GM20431 (cell line): Measurements from ENCODE around the gene ZNF782.
"Not testable (repeated sequence)": the region's sequence is repeated elsewhere in the genome, so short reads cannot be mapped to it uniquely, and the experiment has no call there.

Source experiments
- in situ Hi-C: fragments of 300-500 bp; cut with MseI, MboI; formaldehyde crosslinking; loops from one replicate; pipeline ENCODE4 v1.15.0; 2020; ENCODE audit warnings: low sequenced_read_pairs; ENCODE audit not compliant: unreplicated experiment

Gene ZNF782

DNA sequence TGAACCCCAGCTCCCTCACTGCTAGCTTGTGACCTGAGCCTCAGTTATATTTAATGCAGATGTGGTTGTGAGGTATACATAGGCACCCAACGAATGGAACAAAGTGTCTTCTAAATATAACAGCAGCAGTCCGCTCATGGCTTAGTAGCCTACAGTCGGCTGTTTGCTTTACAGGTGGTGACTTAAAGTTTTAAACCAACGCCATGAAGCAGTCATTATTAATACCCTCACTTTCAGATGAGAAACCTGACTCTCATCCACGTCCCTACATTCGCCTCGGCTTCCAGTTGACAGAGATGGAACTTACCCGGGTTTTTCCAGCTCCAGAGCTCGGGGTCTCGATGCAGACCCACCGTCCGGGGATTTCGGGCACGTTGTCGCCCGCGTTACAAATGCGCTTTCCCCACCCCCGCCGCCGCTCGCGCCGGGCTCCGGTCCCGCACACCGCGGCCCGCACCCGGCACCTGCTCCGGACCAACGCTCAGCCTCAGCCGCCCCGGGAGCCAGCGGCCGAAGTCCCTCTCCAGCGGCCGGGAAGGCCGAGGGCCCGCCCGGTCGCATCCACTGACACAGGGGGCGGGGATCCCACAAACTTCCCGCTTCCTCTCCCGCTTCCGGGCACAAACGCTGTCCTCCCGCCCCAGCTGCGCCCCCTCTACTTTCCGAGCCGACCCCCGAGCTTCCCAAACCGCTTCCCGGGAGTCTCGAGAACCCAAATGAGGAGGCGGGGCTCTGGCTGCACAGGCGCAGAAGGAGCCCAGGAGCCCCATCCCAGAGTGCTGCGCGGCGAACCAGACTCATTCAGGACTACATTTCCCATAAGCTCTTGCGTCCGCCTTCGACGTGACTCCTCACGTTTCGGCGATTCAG lies at the start of gene ZNF782:
Gene ZNF782, minus strand, starts transcription at position 734 of the 870 bp plus-strand sequence. CDS start 2,553 bp downstream, outside the sequence.
- in situ Hi-C loops = loop anchor here (10.0 to 25.0 kb wide), 3 partner anchors 258 to 758 kb away; no protein-coding TSS in a partner anchor

DNA sequence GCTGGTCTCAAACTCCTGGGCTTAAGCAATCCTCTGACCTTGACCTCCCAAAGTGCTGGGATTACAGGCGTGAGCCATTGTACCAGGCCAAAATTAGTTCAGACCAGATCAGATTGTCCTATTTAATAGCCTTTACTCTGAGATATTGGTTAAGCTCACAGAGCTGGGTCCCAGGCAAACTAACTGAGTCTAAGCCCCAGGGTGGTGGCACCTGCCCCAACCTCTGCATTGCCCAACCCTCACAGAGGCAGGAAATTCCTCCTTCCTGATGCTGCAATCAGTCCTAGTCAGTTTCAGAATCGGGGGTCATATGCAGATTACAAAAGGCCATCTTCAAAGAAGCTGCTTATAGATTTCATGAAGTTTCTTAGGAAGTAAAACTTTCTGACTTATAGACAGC lies 45.7 kb upstream of the ZNF782 start:
- in situ Hi-C loops = not testable (repeated sequence)

DNA sequence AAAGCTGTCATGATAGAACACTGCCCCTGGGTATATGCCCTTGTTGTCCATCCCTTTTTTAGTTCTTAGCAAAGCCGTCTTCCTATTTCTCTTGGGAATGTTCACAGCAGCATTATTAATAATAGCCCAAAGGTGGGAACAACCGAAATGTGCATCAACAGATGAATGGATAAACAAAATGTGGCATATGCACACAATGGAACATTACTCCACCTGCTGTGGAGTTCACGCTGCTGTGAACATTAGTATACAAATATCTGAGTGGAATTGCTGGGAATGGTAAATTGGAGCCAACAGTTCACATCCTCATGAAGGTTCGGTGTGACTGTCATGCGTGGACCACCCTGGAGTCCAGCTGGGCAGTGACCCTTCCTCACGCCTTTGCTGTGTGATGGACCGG lies 37.8 kb upstream of the ZNF782 start:
- in situ Hi-C loops = no loop called here

DNA sequence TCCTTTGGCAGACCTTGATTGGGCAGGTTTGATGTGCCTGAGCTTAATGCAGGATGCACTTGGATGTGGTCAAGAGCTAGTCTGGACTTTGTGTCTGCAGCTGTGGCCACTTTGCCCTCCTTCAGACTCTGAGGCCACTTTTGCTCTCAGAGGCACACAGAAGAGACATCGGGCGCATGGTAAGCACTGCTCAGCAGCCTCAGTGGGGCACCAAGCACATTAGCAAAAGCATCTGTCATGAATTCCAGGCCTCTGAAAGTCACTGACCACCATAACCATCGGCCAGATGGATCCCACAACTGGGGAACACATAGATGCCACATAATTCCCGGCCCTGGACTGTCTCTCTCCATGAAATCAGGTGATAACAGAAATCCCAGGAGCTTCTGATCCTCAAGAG lies 34.3 kb upstream of the ZNF782 start:
- in situ Hi-C loops = no loop called here

DNA sequence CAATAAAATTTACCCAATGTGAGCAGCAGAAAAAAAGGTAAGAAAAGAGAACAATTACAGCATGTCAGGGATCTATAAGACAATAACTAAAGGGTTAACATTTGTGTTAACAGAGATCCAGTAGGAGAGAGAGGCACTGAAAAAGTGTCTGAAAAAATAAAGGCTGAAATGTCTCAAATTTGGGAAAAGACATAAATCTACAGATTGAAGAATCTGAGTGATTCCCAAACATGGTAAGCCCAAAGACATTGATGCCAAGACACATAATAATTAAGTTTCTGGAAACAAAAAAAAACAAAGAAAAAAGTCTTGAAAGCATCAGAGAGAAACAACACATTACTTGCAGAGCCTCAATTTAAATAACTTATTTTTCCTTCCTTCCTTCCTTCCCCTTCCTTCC lies 31.1 kb upstream of the ZNF782 start:
- in situ Hi-C loops = no loop called here

DNA sequence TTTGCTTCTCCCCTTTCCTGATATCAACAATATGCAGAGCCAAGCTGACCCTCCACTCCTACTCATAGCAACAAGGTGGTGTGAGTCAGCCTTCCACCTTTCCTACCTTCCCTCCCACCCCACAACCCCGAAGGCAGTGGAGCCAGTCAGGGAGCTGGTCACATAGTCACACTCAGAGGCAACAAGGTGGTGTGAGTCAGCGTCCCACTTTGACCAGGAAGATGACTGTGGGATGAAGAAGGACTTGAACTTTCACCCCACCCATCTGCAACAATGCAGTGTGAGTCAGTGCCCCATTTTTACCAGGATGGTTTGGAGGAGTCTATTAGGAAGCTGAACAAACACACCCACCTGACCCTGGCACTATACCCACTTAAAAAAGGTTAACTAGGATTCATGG lies 30.1 kb upstream of the ZNF782 start:
- in situ Hi-C loops = no loop called here

DNA sequence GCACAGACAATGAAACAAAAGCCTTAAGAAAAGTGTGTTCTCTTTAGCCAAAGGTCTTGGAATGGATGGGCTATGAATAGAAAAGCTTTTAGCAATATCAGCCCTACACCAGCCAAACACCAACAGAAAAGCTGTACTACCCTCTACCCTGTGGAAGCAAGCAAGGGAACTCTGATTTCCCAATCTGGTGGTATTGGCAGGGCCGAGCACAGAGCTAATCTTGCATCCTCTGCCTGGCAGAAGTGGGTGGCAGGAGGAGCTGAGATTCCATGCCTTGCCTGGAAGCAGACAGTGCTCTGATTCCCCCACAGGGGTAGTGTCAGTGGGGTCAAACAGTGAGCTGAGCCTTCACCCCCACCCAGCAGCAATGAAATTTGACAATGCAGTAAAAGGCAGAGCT lies 29.6 kb upstream of the ZNF782 start:
- in situ Hi-C loops = no loop called here

DNA sequence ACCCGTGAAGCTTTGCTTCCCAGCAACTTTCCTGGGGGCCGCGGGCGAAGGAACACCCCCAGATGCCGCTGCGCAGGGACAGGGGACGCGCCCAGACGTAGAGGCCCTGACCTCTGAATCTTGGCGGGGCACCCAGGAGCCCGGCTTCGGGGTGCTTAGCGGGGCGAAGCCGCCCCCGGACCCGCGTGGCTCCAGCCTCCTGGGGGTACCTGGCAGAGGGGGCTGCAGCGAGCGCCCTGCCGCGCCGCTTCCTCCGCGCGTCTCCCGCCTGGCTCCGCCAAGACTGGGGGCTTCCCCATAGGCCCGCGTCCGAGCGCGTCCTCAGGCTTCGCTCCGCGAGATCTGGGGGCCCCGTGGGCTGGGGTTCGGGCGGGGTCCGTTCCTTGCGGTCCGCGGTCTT lies 23.0 kb upstream of the ZNF782 start:
- in situ Hi-C loops = no loop called here

DNA sequence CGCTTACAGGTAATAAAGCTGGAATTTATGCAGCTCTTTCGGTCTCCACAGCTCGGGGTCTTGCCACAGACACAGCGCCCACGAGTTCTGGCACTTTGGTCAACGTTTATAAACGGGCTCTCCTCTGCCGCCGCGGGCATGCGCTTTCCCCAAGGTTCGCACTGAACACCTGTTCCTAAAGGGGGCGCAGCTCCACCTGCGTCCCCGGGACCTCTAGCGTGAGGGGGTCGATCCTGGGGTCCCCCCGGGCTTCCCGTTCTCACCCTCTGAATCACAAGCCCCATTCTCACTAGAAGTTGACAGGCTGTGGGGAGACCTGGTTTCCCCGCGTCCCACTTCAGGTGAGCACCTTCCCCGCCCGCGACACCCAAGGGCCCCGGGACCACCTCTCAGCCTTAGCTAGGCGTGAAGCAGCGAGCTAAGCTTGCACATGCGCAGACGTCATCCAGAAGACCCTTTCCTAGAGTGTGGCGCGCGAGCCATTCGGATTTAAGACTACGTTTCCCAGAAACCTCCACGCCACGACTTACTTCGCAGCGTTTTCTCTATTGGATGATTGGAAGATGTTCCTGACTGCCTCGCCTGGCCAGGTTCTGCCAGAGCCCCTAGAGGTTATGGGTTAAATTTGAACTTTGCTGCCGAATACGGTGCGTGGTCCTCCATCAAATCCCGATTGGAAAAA lies 21.3 kb upstream of the ZNF782 start:
- in situ Hi-C loops = no loop called here

DNA sequence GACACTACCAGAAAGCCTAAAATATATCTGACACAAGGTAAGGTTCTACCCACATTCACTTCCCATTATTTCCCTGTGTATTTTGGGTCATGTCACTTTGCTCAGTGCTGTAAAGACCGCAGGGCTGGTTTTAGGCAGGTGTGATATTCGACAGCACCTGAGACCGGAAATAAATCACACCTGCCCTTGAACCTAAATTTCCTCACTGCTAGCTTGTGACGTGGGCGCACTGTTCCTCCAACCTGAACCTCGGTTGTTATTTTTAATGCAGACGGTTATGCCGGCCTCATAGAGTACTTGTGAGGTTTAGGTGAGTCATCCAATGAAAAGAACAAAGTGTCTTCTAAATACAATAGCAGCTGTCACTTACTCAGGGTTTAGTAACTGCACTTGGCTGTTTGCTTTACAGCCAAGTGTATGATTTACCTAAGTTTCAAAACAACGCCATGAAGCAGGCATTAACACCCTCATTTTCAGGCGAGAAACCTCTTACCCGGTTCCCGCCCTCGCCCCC lies 20.7 kb upstream of the ZNF782 start:
- in situ Hi-C loops = loop anchor here (25.0 kb wide), 2 partner anchors 237 to 737 kb away; no protein-coding TSS in a partner anchor

DNA sequence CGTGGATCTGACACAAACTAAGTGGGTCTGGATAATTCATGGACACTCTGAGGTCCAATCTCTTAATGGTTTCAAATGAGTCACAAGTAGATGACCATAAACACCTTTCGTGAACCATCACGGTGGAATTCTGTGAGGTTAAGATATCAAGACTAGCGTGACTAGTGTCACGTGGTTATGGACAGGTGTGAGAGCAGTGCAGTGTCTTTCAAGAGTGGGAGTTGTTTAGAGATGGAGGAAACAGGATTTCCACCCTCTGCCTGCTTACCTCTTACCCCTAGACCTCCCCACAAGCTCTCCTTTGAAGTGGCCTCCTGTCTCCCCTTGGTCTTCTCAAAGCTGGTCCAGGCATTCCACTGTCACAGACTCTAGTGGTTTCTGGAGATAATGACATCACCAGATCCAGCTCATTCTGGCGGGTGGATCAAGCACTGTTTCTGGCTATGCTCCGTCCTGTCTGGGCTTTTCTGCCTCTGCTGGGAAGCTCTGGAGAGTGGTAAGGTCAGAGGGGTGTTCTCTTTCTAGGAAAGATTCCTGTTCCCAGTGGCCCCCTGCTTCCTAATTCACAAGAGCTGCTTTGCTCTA lies 20.0 kb upstream of the ZNF782 start:
- in situ Hi-C loops = loop anchor here (25.0 kb wide), 2 partner anchors 238 to 738 kb away; no protein-coding TSS in a partner anchor

DNA sequence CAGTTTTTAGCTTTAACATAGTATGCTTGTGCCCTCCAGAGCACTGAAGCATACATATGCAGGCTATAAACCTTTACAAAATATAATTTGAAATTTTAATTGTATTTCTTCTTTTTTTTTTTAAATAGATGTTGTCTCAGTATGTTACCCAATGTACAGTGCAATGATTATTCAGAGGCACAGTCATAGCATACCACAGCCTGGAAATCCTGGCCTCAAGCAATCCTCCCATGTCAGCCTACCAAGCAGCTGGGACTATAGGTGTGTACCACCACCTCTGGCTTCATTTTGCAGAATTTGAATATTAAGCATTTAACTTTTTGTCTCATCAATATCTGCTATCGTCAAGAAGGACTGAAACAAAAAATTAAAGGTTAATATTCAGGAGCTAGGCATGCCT lies 16.9 kb upstream of the ZNF782 start:
- in situ Hi-C loops = loop anchor here (25.0 kb wide), 2 partner anchors 241 to 741 kb away; no protein-coding TSS in a partner anchor

DNA sequence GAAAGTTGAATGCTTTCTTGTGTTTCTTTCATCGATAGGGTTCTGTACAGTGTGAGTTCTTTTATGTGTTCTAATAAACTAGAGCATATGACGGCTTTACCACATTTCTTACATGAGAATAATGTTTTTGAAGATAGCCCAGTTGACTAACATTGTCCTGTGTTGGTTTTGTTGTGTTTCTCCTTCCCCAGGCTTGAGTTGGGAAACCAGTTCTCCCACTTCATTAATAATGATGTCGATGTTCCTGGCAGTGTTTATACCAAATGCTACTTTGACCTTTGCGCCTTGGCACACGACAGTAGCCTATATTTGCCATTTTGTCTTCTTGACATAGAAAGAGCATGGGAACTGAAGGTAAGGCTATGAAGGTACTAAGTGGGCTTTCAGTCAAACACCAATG lies 14.4 kb upstream of the ZNF782 start:
- in situ Hi-C loops = loop anchor here (25.0 kb wide), 2 partner anchors 244 to 744 kb away; no protein-coding TSS in a partner anchor

DNA sequence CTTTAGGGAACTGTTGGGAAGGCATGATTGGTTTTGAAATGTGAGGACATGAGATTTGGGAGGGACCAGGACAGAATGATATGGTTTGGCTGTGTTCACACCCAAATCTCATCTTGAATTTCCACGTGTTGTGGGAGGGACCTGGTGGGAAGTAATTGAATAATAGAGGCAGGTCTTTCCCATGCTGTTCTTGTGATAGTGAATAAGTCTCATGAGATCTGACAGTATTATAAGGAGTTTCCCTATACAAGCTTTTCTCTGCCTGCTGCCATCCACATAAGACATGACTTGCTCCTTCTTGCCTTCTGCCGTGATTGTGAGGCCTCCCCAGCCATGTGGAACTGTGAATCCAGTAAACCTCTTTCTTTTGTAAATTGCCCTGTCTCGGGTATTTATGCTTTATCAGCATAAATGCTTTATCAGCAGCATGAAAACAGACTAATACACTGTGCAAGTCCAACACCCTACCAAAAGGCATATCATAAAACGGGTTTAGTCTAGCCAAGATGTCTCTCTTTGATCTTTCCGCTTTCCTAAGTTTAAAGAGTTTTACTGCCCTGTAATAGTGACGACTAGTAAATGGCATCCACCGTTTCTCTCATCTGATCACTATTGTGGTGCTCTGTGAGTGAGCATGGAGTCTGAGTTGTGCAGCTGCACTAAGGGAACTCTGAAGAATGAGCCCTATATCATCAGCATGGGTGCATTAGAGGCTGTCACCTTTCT lies 12.9 kb upstream of the ZNF782 start:
- in situ Hi-C loops = loop anchor here (25.0 kb wide), 2 partner anchors 245 to 745 kb away; no protein-coding TSS in a partner anchor

DNA sequence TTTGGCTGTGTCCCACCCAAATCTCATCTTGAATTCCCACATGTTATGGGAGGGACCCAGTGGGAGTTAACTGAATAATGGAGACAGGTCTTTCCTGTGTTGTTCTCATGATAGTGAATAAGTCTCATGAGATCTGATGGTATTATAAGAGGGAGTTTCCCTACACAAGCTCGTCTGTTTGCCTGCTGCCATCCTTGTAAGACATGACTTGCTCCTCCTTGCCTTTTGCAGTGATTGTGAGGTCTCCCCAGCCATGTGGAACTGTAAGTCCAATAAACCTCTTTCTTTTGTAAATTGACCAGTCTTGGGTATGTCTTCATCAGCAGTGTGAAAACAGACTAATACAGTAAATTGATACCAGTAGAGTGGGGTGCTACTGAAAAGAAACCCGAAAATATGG lies 10.9 kb upstream of the ZNF782 start:
- in situ Hi-C loops = loop anchor here (25.0 kb wide), 2 partner anchors 247 to 747 kb away; no protein-coding TSS in a partner anchor

DNA sequence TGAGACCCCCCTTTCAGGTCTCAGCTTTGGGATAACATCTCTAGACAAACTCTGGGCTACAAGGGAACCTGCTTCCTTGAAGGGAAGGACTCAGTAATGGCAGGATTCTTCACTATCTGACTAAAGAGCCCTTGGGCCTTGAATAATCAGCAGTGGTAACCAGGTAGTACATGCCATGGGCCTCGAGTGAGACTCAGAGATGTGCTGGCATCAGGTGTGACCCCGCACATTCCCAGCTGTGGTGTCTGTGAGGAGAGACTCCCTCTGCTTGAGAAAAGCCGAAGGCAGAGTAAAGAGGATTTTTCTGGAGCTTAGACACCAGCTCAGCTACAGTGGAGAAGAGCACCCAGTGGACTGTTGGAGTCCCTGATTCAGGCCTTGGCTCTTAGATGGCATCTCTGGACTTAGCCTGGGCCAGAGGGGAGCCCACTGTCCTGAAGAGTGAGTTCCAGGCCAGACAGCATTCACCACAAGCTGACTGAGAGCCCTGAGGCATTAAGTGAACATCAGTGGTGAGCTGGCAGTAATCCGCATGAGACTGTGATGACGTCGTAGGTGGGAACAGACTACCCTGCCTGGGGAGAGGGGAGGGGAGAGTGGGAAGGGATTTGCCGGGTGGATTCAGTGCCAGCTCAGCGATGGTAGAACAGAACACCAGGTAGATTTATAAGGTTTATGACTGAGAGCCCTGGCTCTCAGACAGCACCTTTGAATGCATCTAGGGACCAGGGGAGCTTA lies 5.3 kb upstream of the ZNF782 start:
- in situ Hi-C loops = loop anchor here (10.0 to 25.0 kb wide), 3 partner anchors 253 to 753 kb away; no protein-coding TSS in a partner anchor

DNA sequence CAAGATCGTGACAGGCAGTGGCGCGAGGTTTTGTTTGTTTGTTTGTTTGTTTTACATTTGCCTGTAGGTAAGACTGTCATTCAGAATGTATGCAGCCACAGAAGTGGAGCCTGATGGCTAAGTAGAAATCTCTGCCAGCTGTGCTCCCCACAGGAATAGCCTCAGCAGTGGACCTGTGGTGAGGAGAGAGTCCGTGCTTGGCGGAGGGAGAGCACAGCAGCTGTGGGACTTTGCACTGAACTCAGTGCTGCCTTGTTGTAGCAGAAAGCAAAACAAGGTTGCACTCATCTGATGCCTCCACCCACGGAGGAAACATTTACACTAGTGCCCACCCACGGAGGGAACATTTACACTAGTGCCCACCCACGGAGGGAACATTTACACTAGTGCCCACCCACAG lies 4.4 kb upstream of the ZNF782 start:
- in situ Hi-C loops = loop anchor here (10.0 to 25.0 kb wide), 3 partner anchors 254 to 754 kb away; no protein-coding TSS in a partner anchor

DNA sequence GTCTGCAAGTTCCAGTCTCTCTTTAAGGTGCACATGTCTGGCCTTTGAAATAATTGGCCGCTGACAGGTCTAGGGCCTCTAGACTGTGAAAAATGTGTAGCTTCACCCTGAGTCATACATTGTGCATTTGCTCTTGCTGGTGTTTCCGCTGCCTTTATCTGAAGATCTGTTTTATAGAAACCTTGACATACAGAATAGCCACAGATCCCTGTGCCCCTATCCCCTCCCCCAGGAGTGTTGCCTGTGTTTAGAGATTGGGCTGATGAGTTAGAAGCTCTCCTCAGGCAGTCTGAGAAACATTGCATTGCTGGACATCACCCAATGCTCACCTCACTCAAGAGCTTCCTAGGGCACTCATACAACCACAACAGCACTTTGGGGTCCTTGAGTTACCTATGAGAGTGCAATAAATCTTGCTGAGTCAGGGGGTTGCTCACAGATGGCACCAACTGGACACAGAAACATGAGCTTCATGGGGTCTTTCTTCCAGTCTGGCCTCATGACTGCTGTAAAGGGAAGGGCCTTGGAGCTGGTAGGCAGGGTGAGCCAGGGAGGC lies 3.8 kb upstream of the ZNF782 start:
- in situ Hi-C loops = loop anchor here (10.0 to 25.0 kb wide), 3 partner anchors 254 to 754 kb away; no protein-coding TSS in a partner anchor
